Liver (tissue), 9 donors: ENCODE results near the gene ORM2. TPM values are rescaled to one million over a fixed set of nuclear protein-coding genes. Genes with fewer than 3 reads are reported as not detected.

Source experiments
- DNase-seq: peaks from one replicate; pipeline ENCODE4 v3.0.0-alpha.2; 2017; ENCODE audit warnings: low spot score
- H3K27ac ChIP-seq, 2 donors: one replicate each; pipeline ENCODE4 v1.7.0; 2013; ENCODE audit warnings: inconsistent platforms in 2 of 2, low read length in 2 of 2, control low read depth in 1 of 2, low read depth in 1 of 2, mild to moderate bottlenecking in 1 of 2
- H3K27me3 ChIP-seq, 4 donors: one replicate each; pipeline versions ENCODE4 v1.6.1 to v1.7.0; 2013; ENCODE audit warnings: low read length in 3 of 4, inconsistent platforms in 1 of 4, mild to moderate bottlenecking in 1 of 4, moderate library complexity in 1 of 4; ENCODE audit not compliant: control insufficient read depth in 4 of 4, insufficient read depth in 4 of 4
- H3K36me3 ChIP-seq, 4 donors: one replicate each; pipeline versions ENCODE4 v1.6.1 to v1.7.0; 2013; ENCODE audit warnings: low read length in 3 of 4, mild to moderate bottlenecking in 3 of 4, low read depth in 1 of 4, moderate library complexity in 1 of 4; ENCODE audit not compliant: control insufficient read depth in 4 of 4, insufficient read depth in 3 of 4
- H3K4me1 ChIP-seq, 4 donors: one replicate each; pipeline versions ENCODE4 v1.6.1 to v1.7.0; 2013; ENCODE audit warnings: low read length in 3 of 4, mild to moderate bottlenecking in 3 of 4, moderate library complexity in 1 of 4; ENCODE audit not compliant: control insufficient read depth in 4 of 4, insufficient read depth in 4 of 4
- H3K4me3 ChIP-seq, 3 donors: one replicate each; pipeline versions ENCODE4 v1.6.1 to v1.7.0; 2013; ENCODE audit warnings: low read length in 3 of 3, control low read depth in 1 of 3, low read depth in 1 of 3, mild to moderate bottlenecking in 1 of 3
- H3K9ac ChIP-seq, 2 donors: one replicate each; pipeline ENCODE4 v1.7.0; 2013; ENCODE audit warnings: low read length in 2 of 2, mild to moderate bottlenecking in 2 of 2, moderate library complexity in 2 of 2, control low read depth in 1 of 2, low read depth in 1 of 2
- H3K9me3 ChIP-seq, 4 donors: one replicate each; pipeline versions ENCODE4 v1.6.1 to v1.7.0; 2013; ENCODE audit warnings: low read length in 3 of 4; ENCODE audit not compliant: control insufficient read depth in 4 of 4
- FOXA2 ChIP-seq: IDR thresholded peaks from 2 replicates; pipeline ENCODE4 v1.6.1; 2016; ENCODE audit warnings: antibody characterized with exemption
- HNF4A ChIP-seq, 2 donors: conservative IDR thresholded peaks; 2 replicates each; pipeline ENCODE4 v1.6.1; 2016; ENCODE audit warnings: antibody characterized with exemption in 2 of 2, mild to moderate bottlenecking in 2 of 2
- HNF4G ChIP-seq: IDR thresholded peaks from 2 replicates; pipeline ENCODE4 v1.6.1; 2016; ENCODE audit warnings: antibody characterized with exemption
- NR2F2 ChIP-seq: IDR thresholded peaks from 2 replicates; pipeline ENCODE4 v1.6.1; 2016; ENCODE audit warnings: antibody characterized with exemption
- RAD21 ChIP-seq, 2 donors: IDR thresholded peaks; 2 replicates each; pipeline ENCODE4 v1.6.1; 2016; ENCODE audit warnings: antibody characterized with exemption in 2 of 2, mild to moderate bottlenecking in 2 of 2
- SP1 ChIP-seq: IDR thresholded peaks from 2 replicates; pipeline ENCODE4 v1.6.1; 2018; ENCODE audit warnings: antibody characterized with exemption, mild to moderate bottlenecking
- TAF1 ChIP-seq: conservative IDR thresholded peaks from 2 replicates; pipeline ENCODE4 v1.6.1; 2016; ENCODE audit warnings: antibody characterized with exemption, mild to moderate bottlenecking
- YY1 ChIP-seq: IDR thresholded peaks from 2 replicates; pipeline ENCODE4 v1.6.1; 2016; ENCODE audit warnings: antibody characterized with exemption, mild to moderate bottlenecking
- WGBS: extraction: QIAGEN DNeasy Blood & Tissue Kit; methylation state at CpG from one replicate; pipeline ENCODE4 v1.1.7; 2013; 5-methylcytosine and 5-hydroxymethylcytosine counted together
- polyA plus RNA-seq, 2 donors: library from polyadenylated mRNA; stranded (reverse) in 1 of 2; unstranded in 1 of 2; fragments of 200-250 nt in 1 of 2; fragments of >200 nt in 1 of 2; fragmentation: Nextera tagmentation in 1 of 2; extraction: Ambion mirVana in 1 of 2; gene quantifications; one replicate each; pipeline versions ENCODE4 v1.2.1 to v1.2.3, GENCODE V29; 2013 to 2015
- total RNA-seq, 2 donors: library from RNA; depleted of rRNA; stranded (reverse); fragments of >200 nt; gene quantifications; one replicate each; pipeline ENCODE4 v1.2.3, GENCODE V29; 2014
- TF ChIP-seq, protein P1 (sequence below): IDR thresholded peaks from 2 replicates; pipeline ENCODE4 v1.6.1; 2016; ENCODE audit warnings: antibody characterized with exemption
- TF ChIP-seq, protein P2 (sequence below): IDR thresholded peaks from 2 replicates; pipeline ENCODE4 v1.6.1; 2016; ENCODE audit warnings: antibody characterized with exemption, mild to moderate bottlenecking
- TF ChIP-seq, protein P3 (sequence below): IDR thresholded peaks from 2 replicates; pipeline ENCODE4 v1.6.1; 2016; ENCODE audit warnings: antibody characterized with exemption
- donor health status: healthy.
- donor health status: healthy.
- donor health status: healthy.
- donor health status: healthy.
- donor health status: healthy.

Gene ORM2
- total and polyA plus RNA-seq, 4 donors, result 276 to 7,373 (median 5,310) TPM

DNA sequence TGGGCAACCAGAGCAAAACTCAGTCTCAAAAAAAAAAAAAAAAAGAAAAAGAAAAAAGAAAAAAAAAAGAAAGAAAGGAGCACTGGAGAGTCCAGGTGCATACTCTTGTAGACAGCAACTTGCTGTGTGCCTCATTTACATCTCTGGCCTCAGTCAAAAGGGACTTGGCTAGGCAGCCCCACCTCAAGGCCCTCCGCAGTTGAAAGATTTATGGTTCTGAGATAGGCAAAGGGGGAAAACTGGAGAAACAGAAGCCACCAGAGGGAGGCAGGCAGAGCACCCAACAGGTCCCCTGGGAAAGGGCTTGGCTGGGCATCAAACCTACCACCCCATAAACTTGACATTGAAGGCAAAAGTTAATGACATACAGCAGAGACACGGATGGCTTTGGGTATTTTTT lies 6.1 kb downstream of the ORM2 start:
- no peaks in the 10 kb centered on the region for H3K9me3 ChIP-seq
- 72% methylated on average over 2 of the region's 2 CpGs for WGBS
- H3K4me1 ChIP-seq, result peaks cover 0 to 13% (median 3%) of the 10 kb centered on the region in 4 donors
- DNase-seq, result no peak
- no peak overlapping the region for H3K9ac ChIP-seq
- no peak for TF ChIP-seq RAD21 (IDR thresholded peaks at IDR 0.05)
- no peak for TF ChIP-seq FOXA2
- TF ChIP-seq, protein P1, sequence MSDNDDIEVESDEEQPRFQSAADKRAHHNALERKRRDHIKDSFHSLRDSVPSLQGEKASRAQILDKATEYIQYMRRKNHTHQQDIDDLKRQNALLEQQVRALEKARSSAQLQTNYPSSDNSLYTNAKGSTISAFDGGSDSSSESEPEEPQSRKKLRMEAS, result no peak
- no peak for TF ChIP-seq HNF4A (conservative IDR thresholded peaks at IDR 0.05)
- TF ChIP-seq, protein P2, sequence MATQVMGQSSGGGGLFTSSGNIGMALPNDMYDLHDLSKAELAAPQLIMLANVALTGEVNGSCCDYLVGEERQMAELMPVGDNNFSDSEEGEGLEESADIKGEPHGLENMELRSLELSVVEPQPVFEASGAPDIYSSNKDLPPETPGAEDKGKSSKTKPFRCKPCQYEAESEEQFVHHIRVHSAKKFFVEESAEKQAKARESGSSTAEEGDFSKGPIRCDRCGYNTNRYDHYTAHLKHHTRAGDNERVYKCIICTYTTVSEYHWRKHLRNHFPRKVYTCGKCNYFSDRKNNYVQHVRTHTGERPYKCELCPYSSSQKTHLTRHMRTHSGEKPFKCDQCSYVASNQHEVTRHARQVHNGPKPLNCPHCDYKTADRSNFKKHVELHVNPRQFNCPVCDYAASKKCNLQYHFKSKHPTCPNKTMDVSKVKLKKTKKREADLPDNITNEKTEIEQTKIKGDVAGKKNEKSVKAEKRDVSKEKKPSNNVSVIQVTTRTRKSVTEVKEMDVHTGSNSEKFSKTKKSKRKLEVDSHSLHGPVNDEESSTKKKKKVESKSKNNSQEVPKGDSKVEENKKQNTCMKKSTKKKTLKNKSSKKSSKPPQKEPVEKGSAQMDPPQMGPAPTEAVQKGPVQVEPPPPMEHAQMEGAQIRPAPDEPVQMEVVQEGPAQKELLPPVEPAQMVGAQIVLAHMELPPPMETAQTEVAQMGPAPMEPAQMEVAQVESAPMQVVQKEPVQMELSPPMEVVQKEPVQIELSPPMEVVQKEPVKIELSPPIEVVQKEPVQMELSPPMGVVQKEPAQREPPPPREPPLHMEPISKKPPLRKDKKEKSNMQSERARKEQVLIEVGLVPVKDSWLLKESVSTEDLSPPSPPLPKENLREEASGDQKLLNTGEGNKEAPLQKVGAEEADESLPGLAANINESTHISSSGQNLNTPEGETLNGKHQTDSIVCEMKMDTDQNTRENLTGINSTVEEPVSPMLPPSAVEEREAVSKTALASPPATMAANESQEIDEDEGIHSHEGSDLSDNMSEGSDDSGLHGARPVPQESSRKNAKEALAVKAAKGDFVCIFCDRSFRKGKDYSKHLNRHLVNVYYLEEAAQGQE, result no peak
- TF ChIP-seq SP1, result no peak
- peaks cover 5 to 40% (median 22%) of the 10 kb centered on the region in 4 donors for H3K36me3 ChIP-seq
- H3K27me3 ChIP-seq, result no peaks in the 10 kb centered on the region
- H3K4me3 ChIP-seq, result no peak overlapping the region
- H3K27ac ChIP-seq, result no peak overlapping the region

DNA sequence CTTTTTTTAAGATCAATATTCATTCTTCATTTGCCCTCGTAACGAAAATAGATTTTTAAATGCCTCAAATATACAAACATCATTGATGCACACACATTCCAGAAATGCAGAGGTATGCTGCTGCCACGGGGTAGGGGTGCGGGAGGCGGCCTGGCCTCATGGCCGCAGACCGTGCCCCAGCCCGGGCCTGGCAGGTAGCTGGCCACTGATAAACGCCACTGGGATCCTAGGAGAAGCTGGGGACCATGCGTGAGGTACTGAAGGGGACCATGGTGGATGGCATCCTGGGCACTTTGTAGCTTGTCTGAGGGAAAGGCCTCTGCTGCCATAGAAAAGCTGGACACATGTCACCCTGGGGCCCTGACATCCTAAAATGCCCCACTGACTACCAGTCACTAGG lies 6.5 kb downstream of the ORM2 start:
- H3K27ac ChIP-seq, result no peak overlapping the region
- H3K36me3 ChIP-seq, result peaks cover 5 to 45% (median 25%) of the 10 kb centered on the region in 4 donors
- H3K27me3 ChIP-seq, result no peaks in the 10 kb centered on the region
- no peak overlapping the region for H3K4me3 ChIP-seq
- WGBS, result 86% methylated on average over 10 of the region's 10 CpGs
- H3K9ac ChIP-seq, result no peak overlapping the region
- TF ChIP-seq NR2F2, result no peak
- no peak for DNase-seq
- H3K9me3 ChIP-seq, result no peaks in the 10 kb centered on the region
- H3K4me1 ChIP-seq, result peaks cover 0 to 9% (median 2%) of the 10 kb centered on the region in 4 donors

DNA sequence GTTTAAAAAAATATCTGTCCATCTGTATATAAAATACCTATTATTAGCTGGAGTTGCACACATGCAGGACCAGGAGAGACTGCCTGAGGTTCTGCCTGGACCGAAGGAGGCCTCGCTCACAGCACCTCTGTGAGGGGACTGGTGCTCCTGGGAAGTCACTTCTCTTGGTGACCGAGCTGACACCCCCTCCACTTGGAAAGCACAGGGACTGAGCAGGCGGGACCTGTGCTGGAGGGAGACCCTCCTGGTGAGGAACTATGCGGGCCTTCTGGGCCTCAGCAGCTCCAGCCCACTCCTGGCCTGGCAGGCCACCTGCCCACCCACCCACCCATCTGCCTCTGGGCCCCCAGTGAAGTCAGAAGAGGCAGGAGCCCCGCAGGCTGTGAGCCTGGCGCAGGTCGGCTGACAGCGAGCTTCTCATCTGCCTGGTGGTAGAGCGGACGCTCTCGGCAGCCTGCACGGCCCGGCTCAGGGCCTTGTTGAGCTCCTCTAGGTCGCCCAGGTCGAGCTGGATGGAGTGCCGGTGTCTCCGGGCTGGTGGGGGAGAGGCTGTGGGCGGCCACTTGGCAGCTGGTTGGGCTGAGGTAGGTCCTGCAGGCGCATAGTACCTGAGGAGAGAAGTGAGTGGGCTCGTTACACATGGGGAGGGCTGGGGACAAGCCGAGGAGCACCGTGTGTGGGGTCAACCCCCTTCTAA lies 7.2 kb downstream of the ORM2 start:
- H3K27ac ChIP-seq, result no peak overlapping the region
- no peaks in the 10 kb centered on the region for H3K27me3 ChIP-seq
- peaks cover 0 to 6% (median 0%) of the 10 kb centered on the region in 4 donors for H3K4me1 ChIP-seq
- TF ChIP-seq HNF4G (no peak), YY1 (no peak), TAF1 (no peak), HNF4A (conservative IDR thresholded peaks at IDR 0.05) (no peak)
- TF ChIP-seq, protein P3, sequence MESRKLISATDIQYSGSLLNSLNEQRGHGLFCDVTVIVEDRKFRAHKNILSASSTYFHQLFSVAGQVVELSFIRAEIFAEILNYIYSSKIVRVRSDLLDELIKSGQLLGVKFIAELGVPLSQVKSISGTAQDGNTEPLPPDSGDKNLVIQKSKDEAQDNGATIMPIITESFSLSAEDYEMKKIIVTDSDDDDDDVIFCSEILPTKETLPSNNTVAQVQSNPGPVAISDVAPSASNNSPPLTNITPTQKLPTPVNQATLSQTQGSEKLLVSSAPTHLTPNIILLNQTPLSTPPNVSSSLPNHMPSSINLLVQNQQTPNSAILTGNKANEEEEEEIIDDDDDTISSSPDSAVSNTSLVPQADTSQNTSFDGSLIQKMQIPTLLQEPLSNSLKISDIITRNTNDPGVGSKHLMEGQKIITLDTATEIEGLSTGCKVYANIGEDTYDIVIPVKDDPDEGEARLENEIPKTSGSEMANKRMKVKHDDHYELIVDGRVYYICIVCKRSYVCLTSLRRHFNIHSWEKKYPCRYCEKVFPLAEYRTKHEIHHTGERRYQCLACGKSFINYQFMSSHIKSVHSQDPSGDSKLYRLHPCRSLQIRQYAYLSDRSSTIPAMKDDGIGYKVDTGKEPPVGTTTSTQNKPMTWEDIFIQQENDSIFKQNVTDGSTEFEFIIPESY, result no peak
- no peaks in the 10 kb centered on the region for H3K9me3 ChIP-seq
- DNase-seq, result no peak
- H3K36me3 ChIP-seq, result peaks cover 5 to 52% (median 30%) of the 10 kb centered on the region in 4 donors
- H3K9ac ChIP-seq, result no peak overlapping the region
- no peak overlapping the region for H3K4me3 ChIP-seq
- WGBS, result 96% methylated on average over 23 of the region's 23 CpGs
